ENCODE results near the gene LHFPL3. TPM values are rescaled to one million over a fixed set of nuclear protein-coding genes. Genes with fewer than 3 reads are reported as not detected.
"Not testable (repeated sequence)": the region's sequence is repeated elsewhere in the genome, so short reads cannot be mapped to it uniquely, and the experiment has no call there.

Gene LHFPL3
- total RNA-seq, 4 donors from 2014 or later, result not detected

GRCh38 chr7:104935276-104935675 lies 606.9 kb downstream of the LHFPL3 start:
- intact Hi-C loops (cut with DNase I), result no loop called here
- Histone ChIP-seq H3K36me3 (no peaks in the 10 kb centered on the region), H3K27ac (replicated peaks in 1 of 4) (no peak overlapping the region), H3K4me3 (no peak overlapping the region), H3K4me1 (peaks cover 3 to 11% (median 7%) of the 10 kb centered on the region in 4 donors), H3K27me3 (no peaks in the 10 kb centered on the region), H3K9me3 (no peaks in the 10 kb centered on the region)
- DNase-seq (ENCODE audit: extremely low spot score), result no peak
- no peak for TF ChIP-seq EP300 (IDR thresholded peaks at IDR 0.05)
- no peak for TF ChIP-seq CTCF (IDR thresholded peaks at IDR 0.05)
- TF ChIP-seq POLR2AphosphoS5 (IDR thresholded peaks at IDR 0.05), result no peak

GRCh38 chr7:104936546-104936945 lies 608.1 kb downstream of the LHFPL3 start:
- Histone ChIP-seq H3K9me3 (no peaks in the 10 kb centered on the region), H3K27me3 (no peaks in the 10 kb centered on the region), H3K4me1 (peaks cover 0 to 3% (median under 1%) of the 10 kb centered on the region in 4 donors), H3K4me3 (no peak overlapping the region), H3K27ac (replicated peaks in 1 of 4) (no peak overlapping the region), H3K36me3 (no peaks in the 10 kb centered on the region)
- 93% methylated on average over 8 of the region's 8 CpGs for WGBS
- no peak for TF ChIP-seq EP300 (IDR thresholded peaks at IDR 0.05)
- TF ChIP-seq POLR2A (IDR thresholded peaks at IDR 0.05; ENCODE audit: low read depth), result no peak
- TF ChIP-seq POLR2AphosphoS5 (IDR thresholded peaks at IDR 0.05), result no peak
- no peak for TF ChIP-seq CTCF (IDR thresholded peaks at IDR 0.05)
- no peak for DNase-seq (ENCODE audit: extremely low spot score)
- intact Hi-C loops (cut with DNase I), result no loop called here

- H3K27me3 ChIP-seq; DNase-seq (ENCODE audit: extremely low spot score); intact Hi-C loops (cut with DNase I); H3K9me3 ChIP-seq; H3K36me3 ChIP-seq; H3K4me3 ChIP-seq; H3K4me1 ChIP-seq; H3K27ac ChIP-seq (replicated peaks in 1 of 4): not testable (repeated sequence)
- WGBS, result 99% methylated on average over 6 of the region's 6 CpGs
These were observed 609.1 kb downstream of the LHFPL3 start for GRCh38 chr7:104937489-104937888.

- no peak for DNase-seq (ENCODE audit: extremely low spot score)
- Histone ChIP-seq H3K4me3 (no peak overlapping the region), H3K4me1 (peaks cover 7 to 13% (median 10%) of the 10 kb centered on the region in 4 donors), H3K9me3 (no peaks in the 10 kb centered on the region), H3K36me3 (no peaks in the 10 kb centered on the region), H3K27me3 (no peaks in the 10 kb centered on the region), H3K27ac (replicated peaks in 1 of 4) (no peak overlapping the region)
- intact Hi-C loops (cut with DNase I), result no loop called here
- WGBS, result 87% methylated on average over 1 of the region's 1 CpG
- no peak for TF ChIP-seq POLR2A (IDR thresholded peaks at IDR 0.05; ENCODE audit: low read depth)
- TF ChIP-seq EP300 (IDR thresholded peaks at IDR 0.05), result no peak
- no peak for TF ChIP-seq CTCF (IDR thresholded peaks at IDR 0.05)
- TF ChIP-seq POLR2AphosphoS5 (IDR thresholded peaks at IDR 0.05), result no peak
These were observed 610.5 kb downstream of the LHFPL3 start for GRCh38 chr7:104938741-104939390.

- Histone ChIP-seq H3K4me1 (peaks cover 19 to 24% (median 23%) of the 10 kb centered on the region in 4 donors), H3K27me3 (no peaks in the 10 kb centered on the region), H3K27ac (replicated peaks in 1 of 4) (no peak overlapping the region), H3K36me3 (no peaks in the 10 kb centered on the region), H3K9me3 (no peaks in the 10 kb centered on the region), H3K4me3 (no peak overlapping the region)
- 94% methylated on average over 25 of the region's 43 CpGs for WGBS
- DNase-seq (ENCODE audit: extremely low spot score), result no peak
- intact Hi-C loops (cut with DNase I), result no loop called here
- TF ChIP-seq POLR2AphosphoS5 (IDR thresholded peaks at IDR 0.05) (no peak), POLR2A (IDR thresholded peaks at IDR 0.05; ENCODE audit: low read depth) (no peak), CTCF (IDR thresholded peaks at IDR 0.05) (no peak), EP300 (IDR thresholded peaks at IDR 0.05) (no peak)
These were observed 611.8 kb downstream of the LHFPL3 start for GRCh38 chr7:104940023-104940710.

Measured in esophagus muscularis mucosa (tissue), 4 donors.